HepG2 (cell line): ENCODE results near the gene CYP2C19. TPM values are rescaled to one million over a fixed set of nuclear protein-coding genes. Genes with fewer than 3 reads are reported as not detected.

Experiments
- AHDC1 ChIP-seq: sonication (generic); formaldehyde crosslinking; IDR thresholded peaks from 2 replicates; pipeline ENCODE4 v1.5.1; 2020; ENCODE audit warnings: mild to moderate bottlenecking, missing genetic modification reagents, borderline replicate concordance
- ATF2 ChIP-seq: sonication (generic); formaldehyde crosslinking; IDR thresholded peaks from 2 replicates; pipeline ENCODE4 v1.4.0; 2020; ENCODE audit warnings: missing genetic modification reagents
- CEBPG ChIP-seq: IDR thresholded peaks from 2 replicates; pipeline ENCODE4 v1.6.1; 2016
- DPF2 ChIP-seq: sonication (generic); formaldehyde crosslinking; IDR thresholded peaks from 2 replicates; pipeline ENCODE4 v1.4.0; 2020; ENCODE audit warnings: mild to moderate bottlenecking, low read depth, missing genetic modification reagents, borderline replicate concordance
- MED8 ChIP-seq: sonication (generic); formaldehyde crosslinking; IDR thresholded peaks from 2 replicates; pipeline ENCODE4 v1.8.1; 2023; ENCODE audit warnings: mild to moderate bottlenecking, missing genetic modification reagents; ENCODE audit not compliant: insufficient replicate concordance
- MYC ChIP-seq: sonication (generic); formaldehyde crosslinking; IDR thresholded peaks from 2 replicates; pipeline ENCODE4 v1.9.0; 2021; ENCODE audit warnings: missing genetic modification reagents, borderline replicate concordance
- PAXIP1 ChIP-seq: sonication (generic); formaldehyde crosslinking; conservative IDR thresholded peaks from 2 replicates; pipeline ENCODE4 v1.4.0; 2020; ENCODE audit warnings: mild to moderate bottlenecking, missing genetic modification reagents, moderate library complexity
- RCOR2 ChIP-seq: IDR thresholded peaks from 2 replicates; pipeline ENCODE4 v1.6.1; 2016; ENCODE audit warnings: missing biosample characterization, missing genetic modification reagents
- RXRB ChIP-seq: IDR thresholded peaks from 2 replicates; pipeline ENCODE4 v1.6.1; 2016; ENCODE audit warnings: borderline replicate concordance, missing genetic modification reagents, missing compliant biosample characterization
- ZFP37 ChIP-seq: sonication (generic); formaldehyde crosslinking; IDR thresholded peaks from 2 replicates; pipeline ENCODE4 v1.4.0; 2020; ENCODE audit warnings: missing genetic modification reagents, borderline replicate concordance
- ZGPAT ChIP-seq: IDR thresholded peaks from 2 replicates; pipeline ENCODE4 v1.6.1; 2016; ENCODE audit warnings: mild to moderate bottlenecking
- ZHX1 ChIP-seq: sonication (generic); formaldehyde crosslinking; IDR thresholded peaks from 2 replicates; pipeline ENCODE4 v1.8.1; 2022; ENCODE audit warnings: low read depth, mild to moderate bottlenecking, missing genetic modification reagents
- ZNF12 ChIP-seq: sonication (generic); formaldehyde crosslinking; IDR thresholded peaks from 2 replicates; pipeline ENCODE4 v1.5.0; 2020; ENCODE audit warnings: missing genetic modification reagents
- ZNF331 ChIP-seq: sonication (generic); formaldehyde crosslinking; IDR thresholded peaks from 2 replicates; pipeline ENCODE4 v1.4.0; 2020; ENCODE audit warnings: missing genetic modification reagents
- polyA plus RNA-seq, 8 experiments: library from polyadenylated mRNA; depleted of rRNA in 3 of 8; stranded (reverse) in 7 of 8; unstranded in 1 of 8; fragments of >200 nt; fragmentation: Illumina TruSeq in 4 of 8; extraction: Trizol in 4 of 8; gene quantifications; 2 replicates each; pipeline versions ENCODE4 v1.2.1 to v1.2.3, GENCODE V29; 2011 to 2016; ENCODE audit warnings: low read depth in 4 of 8, missing spikeins in 1 of 8, mixed read lengths in 1 of 8; ENCODE audit not compliant: insufficient read depth in 1 of 8
- total RNA-seq, 5 experiments: library from RNA; depleted of rRNA; stranded (reverse); fragments of >200 nt; fragmentation: Illumina TruSeq; extraction: Trizol; gene quantifications; 2 replicates each; pipeline ENCODE4 v1.2.3, GENCODE V29; 2016; ENCODE audit warnings: low read depth in 1 of 5

Gene CYP2C19
- total and polyA plus RNA-seq, 2 of the 13 experiments (the other 11 are each of a cell fraction or from before 2014, with no cell fraction given): not detected

GRCh38 chr10:94902570-94902969 is 140.1 kb downstream of the CYP2C19 start (continued):
- peak; percentile 29; the same call in 1 of the 2 replicates for TF ChIP-seq ZHX1 (CRISPR knock-in tag)
- no peak for TF ChIP-seq MYC (CRISPR knock-in tag)
- peak; percentile 66; the same call in 1 of the 2 replicates for TF ChIP-seq ZGPAT (CRISPR knock-in tag)
- TF ChIP-seq RCOR2 (CRISPR knock-in tag): 0 out of 2 replicates have a peak, but pooled peaks have one; percentile 69
- peak; percentile 38; the same call in 1 of the 2 replicates for TF ChIP-seq AHDC1 (CRISPR knock-in tag)
- TF ChIP-seq MED8 (CRISPR knock-in tag): peak; percentile 24
- peak; percentile 98 for TF ChIP-seq CEBPG (CRISPR knock-in tag)
- TF ChIP-seq RXRB: 0 out of 2 replicates have a peak, but pooled peaks have one; percentile 63
- 0 out of 2 replicates have a peak, but pooled peaks have one; percentile 21 for TF ChIP-seq DPF2 (CRISPR knock-in tag)
- peak; percentile 68; the same call in 1 of the 2 replicates for TF ChIP-seq ZNF331
- TF ChIP-seq ZNF12: peak; percentile 66; the same call in 1 of the 2 replicates
- TF ChIP-seq PAXIP1 (CRISPR knock-in tag): peak; percentile 80
- no peak for TF ChIP-seq ZFP37
- TF ChIP-seq ATF2 (CRISPR knock-in tag): peak; percentile 69; the same call in 1 of the 2 replicates
